ENCODE data around the gene KDM2B. TPM values are rescaled to one million over a fixed set of nuclear protein-coding genes. Genes with fewer than 3 reads are reported as not detected.

KDM2B gene
- total RNA-seq, 2 donors from 2014 or later = 35.9 to 60.1 TPM

GRCh38 chr12:121536054-121536898 lies 44.5 kb downstream of the KDM2B start:
- no peaks in the 10 kb centered on the region for H3K9me3 Mint-ChIP-seq
- DNase-seq (ENCODE audit: low spot score) = no peak
- no peak overlapping the region for H3K27ac Mint-ChIP-seq
- H3K36me3 Mint-ChIP-seq = no peaks in the 10 kb centered on the region
- H3K4me1 Mint-ChIP-seq (ENCODE audit: low read depth in 2 of 2) = peaks cover 27 to 33% of the 10 kb centered on the region in 2 donors
- ATAC-seq = peak in 1 of 2 donors; percentile 25
- H3K27me3 Mint-ChIP-seq = no peaks in the 10 kb centered on the region
- peak overlapping the region; percentile 80 for H3K4me3 Mint-ChIP-seq

GRCh38 chr12:121535150-121536053 lies 45.4 kb downstream of the KDM2B start:
- Mint-ChIP-seq H3K36me3 (no peaks in the 10 kb centered on the region), H3K27me3 (no peaks in the 10 kb centered on the region), H3K4me3 (peak overlapping the region; percentile 1), H3K9me3 (no peaks in the 10 kb centered on the region), H3K27ac (peak overlapping the region in 1 of 2 donors; percentile 43), H3K4me1 (ENCODE audit: low read depth in 2 of 2) (peaks cover 36 to 42% of the 10 kb centered on the region in 2 donors)
- DNase-seq (ENCODE audit: low spot score) (no peak), ATAC-seq (no peak)

GRCh38 chr12:121534495-121535148 lies 46.2 kb downstream of the KDM2B start:
- ATAC-seq = no peak
- H3K9me3 Mint-ChIP-seq = no peaks in the 10 kb centered on the region
- no peak for DNase-seq (ENCODE audit: low spot score)
- H3K4me1 Mint-ChIP-seq (ENCODE audit: low read depth in 2 of 2) = peaks cover 37 to 44% of the 10 kb centered on the region in 2 donors
- H3K27ac Mint-ChIP-seq = peak overlapping the region in 1 of 2 donors; percentile 43
- no peaks in the 10 kb centered on the region for H3K36me3 Mint-ChIP-seq
- peak overlapping the region; percentile 1 for H3K4me3 Mint-ChIP-seq
- H3K27me3 Mint-ChIP-seq = no peaks in the 10 kb centered on the region

GRCh38 chr12:121533394-121534090 lies 47.3 kb downstream of the KDM2B start:
- Mint-ChIP-seq H3K4me3 (no peak overlapping the region), H3K27ac (no peak overlapping the region), H3K9me3 (no peaks in the 10 kb centered on the region), H3K36me3 (no peaks in the 10 kb centered on the region), H3K4me1 (ENCODE audit: low read depth in 2 of 2) (peaks cover 42 to 44% of the 10 kb centered on the region in 2 donors), H3K27me3 (no peaks in the 10 kb centered on the region)
- DNase-seq (ENCODE audit: low spot score) = no peak
- no peak for ATAC-seq

- H3K36me3 Mint-ChIP-seq = no peaks in the 10 kb centered on the region
- H3K27ac Mint-ChIP-seq = no peak overlapping the region
- ATAC-seq (no peak), DNase-seq (ENCODE audit: low spot score) (no peak)
- no peak overlapping the region for H3K4me3 Mint-ChIP-seq
- no peaks in the 10 kb centered on the region for H3K27me3 Mint-ChIP-seq
- peaks cover 38 to 40% of the 10 kb centered on the region in 2 donors for H3K4me1 Mint-ChIP-seq (ENCODE audit: low read depth in 2 of 2)
- no peaks in the 10 kb centered on the region for H3K9me3 Mint-ChIP-seq
Measured at GRCh38 chr12:121532503-121533393, 48.1 kb downstream of the KDM2B start.

GRCh38 chr12:121531356-121531750 lies 49.5 kb downstream of the KDM2B start:
- Mint-ChIP-seq H3K36me3 (no peaks in the 10 kb centered on the region), H3K9me3 (no peaks in the 10 kb centered on the region), H3K4me1 (ENCODE audit: low read depth in 2 of 2) (peaks cover 31% of the 10 kb centered on the region in 2 donors), H3K27ac (peak overlapping the region; percentile 57 to 91), H3K4me3 (peak overlapping the region; percentile 23), H3K27me3 (no peaks in the 10 kb centered on the region)
- DNase-seq (ENCODE audit: low spot score) (no peak), ATAC-seq (no peak)

- Mint-ChIP-seq H3K9me3 (no peaks in the 10 kb centered on the region), H3K4me1 (ENCODE audit: low read depth in 2 of 2) (peaks cover 29 to 31% of the 10 kb centered on the region in 2 donors), H3K27me3 (no peaks in the 10 kb centered on the region), H3K27ac (peak overlapping the region; percentile 57 to 91), H3K4me3 (peak overlapping the region; percentile 40), H3K36me3 (no peaks in the 10 kb centered on the region)
- DNase-seq (ENCODE audit: low spot score) (peak; percentile 92), ATAC-seq (peak; percentile 95 to 97)
Measured at GRCh38 chr12:121530600-121531355, 50.0 kb downstream of the KDM2B start.

- H3K36me3 Mint-ChIP-seq = no peaks in the 10 kb centered on the region
- H3K4me3 Mint-ChIP-seq = peak overlapping the region; percentile 10
- no peaks in the 10 kb centered on the region for H3K27me3 Mint-ChIP-seq
- H3K27ac Mint-ChIP-seq = peak overlapping the region in 1 of 2 donors; percentile 74
- peaks cover 21 to 23% of the 10 kb centered on the region in 2 donors for H3K4me1 Mint-ChIP-seq (ENCODE audit: low read depth in 2 of 2)
- no peak for DNase-seq (ENCODE audit: low spot score)
- no peak for ATAC-seq
- no peaks in the 10 kb centered on the region for H3K9me3 Mint-ChIP-seq
Measured at GRCh38 chr12:121529184-121529583, 51.6 kb downstream of the KDM2B start.

- H3K4me3 Mint-ChIP-seq = no peak overlapping the region
- peaks cover 7 to 16% of the 10 kb centered on the region in 2 donors for H3K4me1 Mint-ChIP-seq (ENCODE audit: low read depth in 2 of 2)
- no peak for DNase-seq (ENCODE audit: low spot score)
- ATAC-seq = no peak
- H3K36me3 Mint-ChIP-seq = no peaks in the 10 kb centered on the region
- no peaks in the 10 kb centered on the region for H3K9me3 Mint-ChIP-seq
- H3K27me3 Mint-ChIP-seq = no peaks in the 10 kb centered on the region
- no peak overlapping the region for H3K27ac Mint-ChIP-seq
Measured at GRCh38 chr12:121525411-121525810, 55.4 kb downstream of the KDM2B start.

- H3K4me3 Mint-ChIP-seq = no peak overlapping the region
- H3K4me1 Mint-ChIP-seq (ENCODE audit: low read depth in 2 of 2) = peaks cover 8 to 17% of the 10 kb centered on the region in 2 donors
- H3K27ac Mint-ChIP-seq = no peak overlapping the region
- ATAC-seq (no peak), DNase-seq (ENCODE audit: low spot score) (no peak)
- no peaks in the 10 kb centered on the region for H3K9me3 Mint-ChIP-seq
- no peaks in the 10 kb centered on the region for H3K36me3 Mint-ChIP-seq
- no peaks in the 10 kb centered on the region for H3K27me3 Mint-ChIP-seq
Measured at GRCh38 chr12:121524196-121524916, 56.5 kb downstream of the KDM2B start.

GRCh38 chr12:121523741-121524140 lies 57.1 kb downstream of the KDM2B start:
- ATAC-seq (no peak), DNase-seq (ENCODE audit: low spot score) (no peak)
- Mint-ChIP-seq H3K4me3 (no peak overlapping the region), H3K36me3 (no peaks in the 10 kb centered on the region), H3K4me1 (ENCODE audit: low read depth in 2 of 2) (peaks cover 5 to 15% of the 10 kb centered on the region in 2 donors), H3K9me3 (no peaks in the 10 kb centered on the region), H3K27me3 (no peaks in the 10 kb centered on the region), H3K27ac (no peak overlapping the region)
